GM19025 (cell line): ENCODE measurements around the gene RNU4-1.

Source experiments
- ATAC-seq: cut with Tn5 transposase; IDR thresholded peaks from one replicate; pipeline ENCODE4 v1.9.1; 2021; ENCODE audit warnings: mild to moderate bottlenecking, low read depth, moderate library complexity; ENCODE audit not compliant: unreplicated experiment

The RNU4-1 gene

GRCh38 chr12:120292411-120292660 is 701 bp downstream of the RNU4-1 start:
- no peak for ATAC-seq

GRCh38 chr12:120290609-120291305 is 2.3 kb downstream of the RNU4-1 start:
- no peak for ATAC-seq

- ATAC-seq: no peak
Measured at GRCh38 chr12:120287491-120287890, 5.5 kb downstream of the RNU4-1 start.

GRCh38 chr12:120286768-120287490 is 6.1 kb downstream of the RNU4-1 start:
- no peak for ATAC-seq

- ATAC-seq: no peak
Measured at GRCh38 chr12:120284381-120284780, 8.7 kb downstream of the RNU4-1 start.

GRCh38 chr12:120283318-120283717 is 9.7 kb downstream of the RNU4-1 start:
- no peak for ATAC-seq

GRCh38 chr12:120278137-120279069 is 14.6 kb downstream of the RNU4-1 start:
- ATAC-seq: no peak

- ATAC-seq: no peak
Measured at GRCh38 chr12:120276734-120277133, 16.3 kb downstream of the RNU4-1 start.

GRCh38 chr12:120267736-120268135 is 25.3 kb downstream of the RNU4-1 start:
- ATAC-seq: no peak

- ATAC-seq: no peak
Measured at GRCh38 chr12:120266180-120266870, 26.7 kb downstream of the RNU4-1 start.

- ATAC-seq: peak; percentile 73
Measured at GRCh38 chr12:120265473-120266179, 27.4 kb downstream of the RNU4-1 start, which contains the start of gene PXN. TSS of gene PXN (minus strand) at chr12:120265730. CDS start at chr12:120265629, 101 bp downstream.

- ATAC-seq: no peak
Measured at GRCh38 chr12:120264904-120265472, 28.0 kb downstream of the RNU4-1 start.

GRCh38 chr12:120264086-120264903 is 28.7 kb downstream of the RNU4-1 start:
- ATAC-seq: no peak

- no peak for ATAC-seq
Measured at GRCh38 chr12:120263748-120264085, 29.3 kb downstream of the RNU4-1 start.

GRCh38 chr12:120262852-120263747 is 29.9 kb downstream of the RNU4-1 start:
- no peak for ATAC-seq

- no peak for ATAC-seq
Measured at GRCh38 chr12:120261951-120262851, 30.8 kb downstream of the RNU4-1 start.

- ATAC-seq: no peak
Measured at GRCh38 chr12:120260607-120261006, 32.4 kb downstream of the RNU4-1 start.
